K562 (cell line): ENCODE data around the gene SLC22A23. TPM values are rescaled to one million over a fixed set of nuclear protein-coding genes. Genes with fewer than 3 reads are reported as not detected.

ENCODE experiments used
- BRD4 ChIP-seq: fragments of 200-600 bp; sonication (generic); IDR thresholded peaks from 2 replicates; pipeline ENCODE4 v1.6.1; 2017; ENCODE audit warnings: inconsistent platforms
- CCAR2 ChIP-seq: fragments of 200-400 bp; formaldehyde crosslinking; IDR thresholded peaks from 2 replicates; pipeline ENCODE4 v1.6.1; 2017; ENCODE audit warnings: mild to moderate bottlenecking, low read depth, low read length
- ELF2 ChIP-seq: fragments of 250-450 bp; sonication (Bioruptor Pico); IDR thresholded peaks from 2 replicates; pipeline ENCODE4 v1.5.0; 2021; ENCODE audit warnings: mild to moderate bottlenecking
- ELF4 ChIP-seq: fragments of 450-650 bp; formaldehyde crosslinking; IDR thresholded peaks from 2 replicates; pipeline ENCODE4 v1.4.0; 2022; ENCODE audit warnings: missing genetic modification characterization
- FOSL1 ChIP-seq: fragments of 200-800 bp; sonication (Bioruptor generic); conservative IDR thresholded peaks from 2 replicates; pipeline ENCODE4 v1.6.1; 2016; ENCODE audit warnings: missing genetic modification characterization, missing compliant biosample characterization
- GABPB2 ChIP-seq: fragments of 250-450 bp; sonication (Bioruptor Pico); conservative IDR thresholded peaks from 2 replicates; pipeline ENCODE4 v1.5.1; 2021; ENCODE audit warnings: mild to moderate bottlenecking
- IFI16 ChIP-seq: fragments of 250-450 bp; sonication (Bioruptor Pico); IDR thresholded peaks from 2 replicates; pipeline ENCODE4 v2.1.2; 2022; ENCODE audit warnings: mild to moderate bottlenecking, inconsistent platforms
- IRF2 ChIP-seq: sonication (generic); formaldehyde crosslinking; IDR thresholded peaks from 2 replicates; pipeline ENCODE4 v1.8.1; 2022; ENCODE audit warnings: mild to moderate bottlenecking, missing genetic modification reagents
- KAT7 ChIP-seq: sonication (generic); formaldehyde crosslinking; IDR thresholded peaks from 2 replicates; pipeline ENCODE4 v1.8.0; 2022; ENCODE audit warnings: missing genetic modification reagents, mild to moderate bottlenecking, borderline replicate concordance
- NBN ChIP-seq: fragments of 450-650 bp; IDR thresholded peaks from 2 replicates; pipeline ENCODE4 v1.6.1; 2016; ENCODE audit warnings: low read depth, mild to moderate bottlenecking
- NFATC3 ChIP-seq: fragments of 450-650 bp; IDR thresholded peaks from 2 replicates; pipeline ENCODE4 v1.6.1; 2017; ENCODE audit warnings: mild to moderate bottlenecking
- NR2F6 ChIP-seq: fragments of 450-650 bp; formaldehyde crosslinking; IDR thresholded peaks from 2 replicates; pipeline ENCODE4 v1.4.0; 2020; ENCODE audit warnings: mild to moderate bottlenecking
- NR3C1 ChIP-seq: sonication (generic); formaldehyde crosslinking; IDR thresholded peaks from 2 replicates; pipeline ENCODE4 v1.8.1; 2022; ENCODE audit warnings: missing genetic modification reagents
- PHF21A ChIP-seq: fragments of 450-650 bp; IDR thresholded peaks from 2 replicates; pipeline ENCODE4 v1.6.1; 2017; ENCODE audit warnings: low read depth, borderline replicate concordance
- SNIP1 ChIP-seq: fragments of 450-650 bp; IDR thresholded peaks from 2 replicates; pipeline ENCODE4 v1.7.1; 2017; ENCODE audit warnings: low read depth, mild to moderate bottlenecking
- TEAD1 ChIP-seq, 2 experiments: fragments of 450-650 bp in 1 of 2; sonication (generic) in 1 of 2; formaldehyde crosslinking; IDR thresholded peaks; 2 replicates each; pipeline versions ENCODE4 v1.4.0 to v1.8.0; 2020 to 2022; ENCODE audit warnings: mild to moderate bottlenecking in 2 of 2, missing genetic modification reagents in 1 of 2
- ZC3H11A ChIP-seq: IDR thresholded peaks from 2 replicates; pipeline ENCODE4 v1.6.1; 2012; ENCODE audit warnings: low read depth, low read length, improper control_type of control experiment
- ZNF121 ChIP-seq: sonication (generic); formaldehyde crosslinking; conservative IDR thresholded peaks from 2 replicates; pipeline ENCODE4 v1.8.0; 2022; ENCODE audit warnings: missing genetic modification reagents
- polyA plus RNA-seq, 8 experiments: library from polyadenylated mRNA; depleted of rRNA in 4 of 8; stranded (reverse) in 5 of 8; unstranded in 3 of 8; fragments of >200 nt; fragmentation: Nextera tagmentation in 2 of 8; fragmentation: Illumina TruSeq in 1 of 8; extraction: Ambion mirVana in 2 of 8; extraction: Trizol in 1 of 8; gene quantifications; 2 replicates each; pipeline versions ENCODE4 v1.2.1 to v1.2.3, GENCODE V29; 2011 to 2014; ENCODE audit warnings: inconsistent platforms in 1 of 8, missing spikeins in 1 of 8
- total RNA-seq, 7 experiments: library from RNA; depleted of rRNA in 6 of 7; stranded (reverse); fragments of >200 nt in 6 of 7; fragmentation: Illumina TruSeq in 2 of 7; extraction: Trizol in 2 of 7; gene quantifications; 2 replicates each; pipeline versions ENCODE4 v1.2.1 to v1.2.3, GENCODE V29; 2011 to 2021; ENCODE audit warnings: low replicate concordance in 1 of 7
- TF ChIP-seq, protein P1 (sequence below): fragments of 450-650 bp; IDR thresholded peaks from 2 replicates; pipeline ENCODE4 v1.6.1; 2016
- TF ChIP-seq, protein P2 (sequence below): fragments of 200-800 bp; sonication (Bioruptor generic); IDR thresholded peaks from 2 replicates; pipeline ENCODE4 v1.6.1; 2017; ENCODE audit warnings: missing genetic modification characterization, missing compliant biosample characterization
- TF ChIP-seq, protein P3 (sequence below): fragments of 450-650 bp; IDR thresholded peaks from one replicate; pipeline ENCODE4 v1.6.1; 2018; ENCODE audit warnings: mild to moderate bottlenecking, moderate library complexity; ENCODE audit not compliant: partially characterized antibody
- TF ChIP-seq, protein P4 (sequence below): sonication (generic); formaldehyde crosslinking; IDR thresholded peaks from 2 replicates; pipeline ENCODE4 v1.8.1; 2023; ENCODE audit warnings: mild to moderate bottlenecking, missing genetic modification reagents
- TF ChIP-seq, protein P5 (sequence below): sonication (generic); formaldehyde crosslinking; IDR thresholded peaks from 2 replicates; pipeline ENCODE4 v1.8.0; 2022; ENCODE audit warnings: mild to moderate bottlenecking, low read depth, missing genetic modification reagents

The SLC22A23 gene
- total and polyA plus RNA-seq, 9 of the 15 experiments (the other 6 are each of a cell fraction or from before 2014, with no cell fraction given): 0.30 to 8.7 (median 2.5) TPM

DNA sequence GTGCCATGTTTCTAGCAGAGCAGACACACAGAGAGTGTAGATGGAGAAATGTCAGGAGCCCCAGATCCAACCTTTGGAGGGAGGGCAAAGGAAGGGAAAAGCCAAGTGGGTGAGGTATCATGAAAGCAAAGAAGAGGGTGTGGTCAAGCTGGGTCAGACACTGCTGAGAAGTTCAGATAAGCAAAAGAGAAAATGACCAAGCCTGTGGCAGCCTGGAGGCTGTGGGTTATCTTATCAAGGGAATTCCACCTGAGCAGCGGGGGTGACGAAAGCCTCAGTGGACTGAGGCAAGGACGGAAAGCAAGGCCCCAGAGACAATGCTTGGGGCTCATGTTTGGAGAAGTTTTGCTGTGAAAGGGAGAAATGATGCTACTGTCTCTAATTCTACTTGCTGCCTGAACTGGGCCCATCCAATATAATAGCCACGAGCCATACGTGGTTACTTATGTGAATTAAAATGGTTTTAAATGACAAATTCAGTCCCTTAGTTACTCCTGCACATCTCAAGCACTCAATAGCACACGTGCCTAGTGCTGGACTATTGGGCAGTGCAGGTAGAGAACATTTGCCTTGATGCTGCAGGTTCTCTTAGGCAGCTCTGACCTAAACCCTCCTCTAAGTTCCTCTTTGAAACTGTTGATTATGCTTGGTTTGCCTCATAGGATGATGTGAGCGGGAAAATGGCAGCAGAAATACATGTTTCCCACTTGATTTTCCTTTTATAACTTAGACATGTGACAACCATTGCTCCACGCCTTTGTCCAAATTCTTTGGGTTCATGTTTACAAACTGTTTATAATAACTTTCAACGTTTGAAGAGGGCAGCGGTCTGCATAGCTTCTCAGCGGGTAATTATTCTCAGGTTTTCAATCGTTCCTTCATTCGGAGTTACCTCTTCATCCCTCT lies 63.7 kb downstream of the SLC22A23 start (continued):
- TF ChIP-seq, protein P1, sequence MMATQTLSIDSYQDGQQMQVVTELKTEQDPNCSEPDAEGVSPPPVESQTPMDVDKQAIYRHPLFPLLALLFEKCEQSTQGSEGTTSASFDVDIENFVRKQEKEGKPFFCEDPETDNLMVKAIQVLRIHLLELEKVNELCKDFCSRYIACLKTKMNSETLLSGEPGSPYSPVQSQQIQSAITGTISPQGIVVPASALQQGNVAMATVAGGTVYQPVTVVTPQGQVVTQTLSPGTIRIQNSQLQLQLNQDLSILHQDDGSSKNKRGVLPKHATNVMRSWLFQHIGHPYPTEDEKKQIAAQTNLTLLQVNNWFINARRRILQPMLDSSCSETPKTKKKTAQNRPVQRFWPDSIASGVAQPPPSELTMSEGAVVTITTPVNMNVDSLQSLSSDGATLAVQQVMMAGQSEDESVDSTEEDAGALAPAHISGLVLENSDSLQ: peak; percentile 43
- TF ChIP-seq IFI16: peak; percentile 84
- peak; percentile 96 for TF ChIP-seq NBN
- TF ChIP-seq NR2F6 (CRISPR knock-in tag): no peak
- TF ChIP-seq SNIP1: no peak
- TF ChIP-seq TEAD1 (CRISPR knock-in tag; IDR thresholded peaks at IDR 0.05): peak; percentile 95 to 98
- TF ChIP-seq ELF4 (CRISPR knock-in tag): peak; percentile 96
- TF ChIP-seq GABPB2: 0 out of 2 replicates have a peak, but pooled peaks have one; percentile 38
- TF ChIP-seq NFATC3: peak; percentile 90
- TF ChIP-seq PHF21A: peak; percentile 25; the same call in 1 of the 2 replicates
- TF ChIP-seq, protein P2, sequence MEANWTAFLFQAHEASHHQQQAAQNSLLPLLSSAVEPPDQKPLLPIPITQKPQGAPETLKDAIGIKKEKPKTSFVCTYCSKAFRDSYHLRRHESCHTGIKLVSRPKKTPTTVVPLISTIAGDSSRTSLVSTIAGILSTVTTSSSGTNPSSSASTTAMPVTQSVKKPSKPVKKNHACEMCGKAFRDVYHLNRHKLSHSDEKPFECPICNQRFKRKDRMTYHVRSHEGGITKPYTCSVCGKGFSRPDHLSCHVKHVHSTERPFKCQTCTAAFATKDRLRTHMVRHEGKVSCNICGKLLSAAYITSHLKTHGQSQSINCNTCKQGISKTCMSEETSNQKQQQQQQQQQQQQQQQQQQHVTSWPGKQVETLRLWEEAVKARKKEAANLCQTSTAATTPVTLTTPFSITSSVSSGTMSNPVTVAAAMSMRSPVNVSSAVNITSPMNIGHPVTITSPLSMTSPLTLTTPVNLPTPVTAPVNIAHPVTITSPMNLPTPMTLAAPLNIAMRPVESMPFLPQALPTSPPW (CRISPR knock-in tag): peak; percentile 83
- no peak; the same call in 1 of the 2 replicates for TF ChIP-seq KAT7 (CRISPR knock-in tag)
- peak; percentile 92 for TF ChIP-seq FOSL1 (tag)
- TF ChIP-seq NR3C1: no peak
- TF ChIP-seq, protein P3, sequence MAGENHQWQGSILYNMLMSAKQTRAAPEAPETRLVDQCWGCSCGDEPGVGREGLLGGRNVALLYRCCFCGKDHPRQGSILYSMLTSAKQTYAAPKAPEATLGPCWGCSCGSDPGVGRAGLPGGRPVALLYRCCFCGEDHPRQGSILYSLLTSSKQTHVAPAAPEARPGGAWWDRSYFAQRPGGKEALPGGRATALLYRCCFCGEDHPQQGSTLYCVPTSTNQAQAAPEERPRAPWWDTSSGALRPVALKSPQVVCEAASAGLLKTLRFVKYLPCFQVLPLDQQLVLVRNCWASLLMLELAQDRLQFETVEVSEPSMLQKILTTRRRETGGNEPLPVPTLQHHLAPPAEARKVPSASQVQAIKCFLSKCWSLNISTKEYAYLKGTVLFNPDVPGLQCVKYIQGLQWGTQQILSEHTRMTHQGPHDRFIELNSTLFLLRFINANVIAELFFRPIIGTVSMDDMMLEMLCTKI: no peak
- no peak for TF ChIP-seq ELF2 (CRISPR knock-in tag)
- no peak for TF ChIP-seq ZNF121 (CRISPR knock-in tag)
- no peak for TF ChIP-seq BRD4
- TF ChIP-seq, protein P4, sequence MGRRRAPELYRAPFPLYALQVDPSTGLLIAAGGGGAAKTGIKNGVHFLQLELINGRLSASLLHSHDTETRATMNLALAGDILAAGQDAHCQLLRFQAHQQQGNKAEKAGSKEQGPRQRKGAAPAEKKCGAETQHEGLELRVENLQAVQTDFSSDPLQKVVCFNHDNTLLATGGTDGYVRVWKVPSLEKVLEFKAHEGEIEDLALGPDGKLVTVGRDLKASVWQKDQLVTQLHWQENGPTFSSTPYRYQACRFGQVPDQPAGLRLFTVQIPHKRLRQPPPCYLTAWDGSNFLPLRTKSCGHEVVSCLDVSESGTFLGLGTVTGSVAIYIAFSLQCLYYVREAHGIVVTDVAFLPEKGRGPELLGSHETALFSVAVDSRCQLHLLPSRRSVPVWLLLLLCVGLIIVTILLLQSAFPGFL (CRISPR knock-in tag): no peak
- TF ChIP-seq CCAR2: no peak
- no peak for TF ChIP-seq ZC3H11A
- TF ChIP-seq, protein P5, sequence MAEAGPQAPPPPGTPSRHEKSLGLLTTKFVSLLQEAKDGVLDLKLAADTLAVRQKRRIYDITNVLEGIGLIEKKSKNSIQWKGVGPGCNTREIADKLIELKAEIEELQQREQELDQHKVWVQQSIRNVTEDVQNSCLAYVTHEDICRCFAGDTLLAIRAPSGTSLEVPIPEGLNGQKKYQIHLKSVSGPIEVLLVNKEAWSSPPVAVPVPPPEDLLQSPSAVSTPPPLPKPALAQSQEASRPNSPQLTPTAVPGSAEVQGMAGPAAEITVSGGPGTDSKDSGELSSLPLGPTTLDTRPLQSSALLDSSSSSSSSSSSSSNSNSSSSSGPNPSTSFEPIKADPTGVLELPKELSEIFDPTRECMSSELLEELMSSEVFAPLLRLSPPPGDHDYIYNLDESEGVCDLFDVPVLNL (CRISPR knock-in tag): no peak
- no peak for TF ChIP-seq IRF2
